ENCODE results near the gene ZC3H12C. TPM values are rescaled to one million over a fixed set of nuclear protein-coding genes. Genes with fewer than 3 reads are reported as not detected.

ZC3H12C gene
- total RNA-seq, result 13.8 and 26.0 TPM in 2 replicates

DNA sequence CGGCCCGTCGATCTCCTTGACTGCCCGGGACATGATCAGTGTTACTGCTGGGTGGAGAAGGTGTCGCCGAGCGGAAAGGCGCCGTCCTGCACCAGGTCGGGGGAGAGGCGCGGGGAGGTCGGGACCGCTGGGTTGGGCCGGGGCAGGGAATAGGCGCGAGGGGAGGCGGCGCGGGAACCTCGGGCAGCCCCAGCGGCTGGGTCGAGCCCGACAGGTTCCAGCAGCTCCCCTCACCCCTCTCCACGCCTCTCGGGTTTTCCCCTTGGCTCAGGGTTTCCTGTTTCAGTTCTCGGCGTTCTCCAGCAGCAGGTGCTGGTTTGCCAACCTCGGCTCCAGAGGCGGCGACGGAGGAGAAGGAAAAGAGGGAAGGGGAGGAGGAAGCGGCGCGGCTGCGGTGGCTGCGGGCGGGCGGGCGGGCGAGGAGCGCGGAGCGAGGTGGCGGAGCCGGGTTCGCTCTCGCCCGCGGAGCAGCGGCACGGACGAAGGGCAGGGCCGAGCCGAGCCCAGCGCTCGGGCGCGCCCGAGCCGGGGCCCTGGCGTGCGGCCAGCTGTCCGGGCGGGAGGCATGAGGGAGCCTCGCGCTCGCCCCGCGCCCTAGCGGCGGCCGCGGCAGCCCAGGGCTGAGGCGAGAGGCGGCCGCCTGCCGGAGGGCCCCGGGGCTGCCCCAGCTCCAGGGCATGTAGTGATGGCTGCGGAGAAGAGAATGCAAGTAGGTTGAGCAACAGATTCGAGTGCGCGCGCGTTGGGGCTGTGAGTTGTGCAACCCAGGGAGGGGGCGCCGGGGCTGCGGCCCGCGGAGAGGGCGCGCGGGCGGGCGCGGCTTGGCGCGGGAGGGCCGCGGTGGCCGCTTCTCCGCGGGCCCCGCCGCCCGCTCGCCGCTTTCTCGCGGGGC, at the start of gene ZC3H12C:
Gene ZC3H12C (plus strand): TSS at position 878 of the 892 bp plus-strand sequence. CDS start 20 bp downstream, outside the sequence.

Other genes with a start within 250 kb of the ZC3H12C start
- 90.3 and 121 TPM in 2 replicates for gene RDX, start 203.2 kb downstream of the ZC3H12C start, total RNA-seq

Data from dermis lymphatic vessel endothelial cell (primary cell).